IPS-11a (cell line): ENCODE results near the gene CIC.
"Not testable (repeated sequence)": the region's sequence is repeated elsewhere in the genome, so short reads cannot be mapped to it uniquely, and the experiment has no call there.

Experiments used
- H3K4me3 ChIP-seq: one replicate; pipeline ENCODE4 v1.5.1; 2013; ENCODE audit warnings: low read depth, low read length, control low read depth

CIC gene

GRCh38 chr19:42254089-42254849, 14.8 kb upstream of the CIC start:
- H3K4me3 ChIP-seq, result peak overlapping the region; percentile 87

- H3K4me3 ChIP-seq, result peak within 1 kb of the TSS; percentile 87
Measured at GRCh38 chr19:42254850-42255765, 13.9 kb upstream of the CIC start, which contains the start of gene ERF. Gene ERF (minus strand): TSS chr19:42255128. CDS start chr19:42254999, 129 bp downstream.

- peak overlapping the region; percentile 35 for H3K4me3 ChIP-seq
Measured at GRCh38 chr19:42255766-42256745, 13.0 kb upstream of the CIC start.

- not testable (repeated sequence) for H3K4me3 ChIP-seq
Measured at GRCh38 chr19:42257842-42258241, 11.2 kb upstream of the CIC start.

GRCh38 chr19:42261763-42262162, 7.3 kb upstream of the CIC start:
- H3K4me3 ChIP-seq, result no peak overlapping the region

- H3K4me3 ChIP-seq, result not testable (repeated sequence)
Measured at GRCh38 chr19:42266105-42266504, 2.9 kb upstream of the CIC start.

GRCh38 chr19:42266928-42267603, 2.0 kb upstream of the CIC start:
- not testable (repeated sequence) for H3K4me3 ChIP-seq

- H3K4me3 ChIP-seq, result peak overlapping the region; percentile 95
Measured at GRCh38 chr19:42267644-42268141, 1.4 kb upstream of the CIC start.

- peak overlapping the region; percentile 95 for H3K4me3 ChIP-seq
Measured at GRCh38 chr19:42268142-42268703, 829 bp upstream of the CIC start.

- peak overlapping the region; percentile 35 for H3K4me3 ChIP-seq
Measured at GRCh38 chr19:42269478-42270345, 660 bp downstream of the CIC start.

GRCh38 chr19:42270346-42271044, 1.4 kb downstream of the CIC start:
- H3K4me3 ChIP-seq, result no peak overlapping the region

- H3K4me3 ChIP-seq, result no peak overlapping the region
Measured at GRCh38 chr19:42271045-42271419, 2.0 kb downstream of the CIC start.

- no peak overlapping the region for H3K4me3 ChIP-seq
Measured at GRCh38 chr19:42271861-42272534, 2.9 kb downstream of the CIC start.

- no peak overlapping the region for H3K4me3 ChIP-seq
Measured at GRCh38 chr19:42272535-42272897, 3.5 kb downstream of the CIC start.

GRCh38 chr19:42272989-42273406, 3.9 kb downstream of the CIC start:
- H3K4me3 ChIP-seq, result no peak overlapping the region

- H3K4me3 ChIP-seq, result no peak overlapping the region
Measured at GRCh38 chr19:42273407-42274064, 4.5 kb downstream of the CIC start.

GRCh38 chr19:42274065-42274682, 5.1 kb downstream of the CIC start:
- H3K4me3 ChIP-seq, result no peak overlapping the region
